Fibroblast of lung (primary cell): ENCODE results near the gene USP24. TPM values are rescaled to one million over a fixed set of nuclear protein-coding genes. Genes with fewer than 3 reads are reported as not detected.

Experiments used
- DNase-seq, 2 donors: peaks; one replicate each; pipeline versions ENCODE4 v3.0.0 to v3.0.0-alpha.2; 2010; ENCODE audit warnings: low read depth in 2 of 2
- H2AFZ ChIP-seq: 2 replicates; pipeline ENCODE4 v1.5.1; 2012; ENCODE audit warnings: low read length, control low read depth, inconsistent platforms
- H3K27ac ChIP-seq: 2 replicates; pipeline ENCODE4 v1.5.1; 2011; ENCODE audit warnings: low read length, control low read depth; ENCODE audit not compliant: insufficient read depth
- H3K27me3 ChIP-seq: 2 replicates; pipeline ENCODE4 v1.5.1; 2011; ENCODE audit warnings: mild to moderate bottlenecking, low read length; ENCODE audit not compliant: control insufficient read depth, insufficient read depth
- H3K36me3 ChIP-seq: 2 replicates; pipeline ENCODE4 v1.5.1; 2011; ENCODE audit warnings: low read length; ENCODE audit not compliant: control insufficient read depth, insufficient read depth
- H3K4me1 ChIP-seq: 2 replicates; pipeline ENCODE4 v1.5.1; 2011; ENCODE audit warnings: low read length; ENCODE audit not compliant: control insufficient read depth, insufficient read depth; ENCODE audit errors: extremely low read depth
- H3K4me2 ChIP-seq: 2 replicates; pipeline ENCODE4 v1.5.1; 2011; ENCODE audit warnings: low read length, control low read depth; ENCODE audit not compliant: insufficient read depth; ENCODE audit errors: extremely low read depth
- H3K4me3 ChIP-seq, 4 experiments: fragments of 200-600 bp in 1 of 4; sonication (generic) in 1 of 4; replicated peaks in 1 of 4; 2 replicates each; pipeline ENCODE4 v1.5.1; 2011 to 2016; ENCODE audit warnings: low read length in 4 of 4, low read depth in 3 of 4, mild to moderate bottlenecking in 3 of 4, control low read depth in 2 of 4, inconsistent platforms in 1 of 4, mixed read lengths in 1 of 4; ENCODE audit not compliant: insufficient read depth in 1 of 4; ENCODE audit errors: control extremely low read depth in 1 of 4
- H3K79me2 ChIP-seq: 2 replicates; pipeline ENCODE4 v1.5.1; 2012; ENCODE audit warnings: mild to moderate bottlenecking, low read length, inconsistent platforms; ENCODE audit not compliant: control insufficient read depth, insufficient read depth
- H3K9ac ChIP-seq: 2 replicates; pipeline ENCODE4 v1.5.1; 2011; ENCODE audit warnings: mild to moderate bottlenecking, low read length, control low read depth; ENCODE audit not compliant: insufficient read depth
- H3K9me3 ChIP-seq: 2 replicates; pipeline ENCODE4 v1.5.1; 2012; ENCODE audit warnings: low read depth, low read length; ENCODE audit not compliant: control insufficient read depth, insufficient read depth
- H4K20me1 ChIP-seq: 2 replicates; pipeline ENCODE4 v1.5.1; 2011; ENCODE audit warnings: low read length; ENCODE audit not compliant: control insufficient read depth, insufficient read depth; ENCODE audit errors: extremely low read depth
- EZH2 ChIP-seq: IDR thresholded peaks from 2 replicates; pipeline ENCODE4 v1.5.1; 2012; ENCODE audit warnings: low read length, control low read depth, mild to moderate bottlenecking; ENCODE audit errors: missing control alignments
- polyA plus RNA-seq, 2 donors: library from polyadenylated mRNA; depleted of rRNA in 1 of 2; stranded (reverse) in 1 of 2; unstranded in 1 of 2; fragments of >200 nt; gene quantifications; 2 replicates each; pipeline ENCODE4 v1.2.1, GENCODE V29; 2011 to 2012; ENCODE audit warnings: missing spikeins in 1 of 2
- total RNA-seq: library from RNA; depleted of rRNA; stranded (reverse); fragments of >200 nt; gene quantifications from 2 replicates; pipeline ENCODE4 v1.2.1, GENCODE V29; 2014
- TF ChIP-seq, protein P1 (sequence below), 2 donors: IDR thresholded peaks in 1 of 2; conservative IDR thresholded peaks in 1 of 2; 1 replicate in 1 of 2; 2 replicates in 1 of 2; pipeline ENCODE4 v1.5.1; 2011 to 2012; ENCODE audit warnings: low read length in 2 of 2, control low read depth in 1 of 2, inconsistent platforms in 1 of 2, low read depth in 1 of 2, mild to moderate bottlenecking in 1 of 2

The USP24 gene
- total and polyA plus RNA-seq, 2 donors (not counting 1 experiment from before 2014, with no cell fraction given) = 16.4 to 63.9 TPM

DNA sequence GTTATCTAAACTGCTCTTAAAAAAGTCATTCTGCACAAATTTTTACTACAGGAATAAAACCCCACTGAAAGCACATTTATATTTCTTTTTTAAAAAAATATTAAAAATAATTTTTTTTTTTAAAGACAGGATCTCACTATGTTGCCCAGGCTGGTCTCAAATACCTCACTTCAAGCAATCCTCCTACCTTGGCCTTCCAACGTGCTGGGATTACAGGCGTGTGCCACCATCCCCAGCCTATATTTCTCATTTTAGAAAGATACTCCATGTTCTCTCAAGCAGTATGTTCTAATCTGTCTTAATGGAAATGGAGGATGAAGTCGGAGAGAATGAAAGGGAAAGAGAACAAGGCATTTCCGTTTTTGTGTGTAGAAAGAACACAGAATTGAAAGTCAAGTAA is 17.1 kb downstream of the USP24 start:
- H4K20me1 ChIP-seq = no peaks in the 10 kb centered on the region

DNA sequence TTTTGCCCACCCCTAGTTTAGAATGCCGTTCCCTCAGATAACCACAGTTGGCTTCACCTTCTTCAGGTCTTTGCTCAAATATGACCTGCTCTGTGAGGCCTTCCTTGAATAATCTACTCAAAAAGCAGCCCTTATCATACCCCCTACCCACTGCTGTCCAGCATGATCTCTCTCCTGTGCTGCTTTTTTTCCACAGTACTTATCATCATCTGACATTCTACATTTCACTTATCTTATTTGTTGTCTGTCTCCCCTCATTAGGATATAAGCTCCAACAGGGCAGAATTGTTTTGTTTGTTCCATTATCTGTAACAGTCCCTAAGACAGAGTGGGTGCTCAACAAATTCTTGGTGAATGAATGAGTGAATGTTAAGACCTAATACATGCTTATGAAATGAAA is 18.1 kb downstream of the USP24 start:
- H3K27ac ChIP-seq = no peak overlapping the region
- no peak for TF ChIP-seq EZH2
- TF ChIP-seq, protein P1, sequence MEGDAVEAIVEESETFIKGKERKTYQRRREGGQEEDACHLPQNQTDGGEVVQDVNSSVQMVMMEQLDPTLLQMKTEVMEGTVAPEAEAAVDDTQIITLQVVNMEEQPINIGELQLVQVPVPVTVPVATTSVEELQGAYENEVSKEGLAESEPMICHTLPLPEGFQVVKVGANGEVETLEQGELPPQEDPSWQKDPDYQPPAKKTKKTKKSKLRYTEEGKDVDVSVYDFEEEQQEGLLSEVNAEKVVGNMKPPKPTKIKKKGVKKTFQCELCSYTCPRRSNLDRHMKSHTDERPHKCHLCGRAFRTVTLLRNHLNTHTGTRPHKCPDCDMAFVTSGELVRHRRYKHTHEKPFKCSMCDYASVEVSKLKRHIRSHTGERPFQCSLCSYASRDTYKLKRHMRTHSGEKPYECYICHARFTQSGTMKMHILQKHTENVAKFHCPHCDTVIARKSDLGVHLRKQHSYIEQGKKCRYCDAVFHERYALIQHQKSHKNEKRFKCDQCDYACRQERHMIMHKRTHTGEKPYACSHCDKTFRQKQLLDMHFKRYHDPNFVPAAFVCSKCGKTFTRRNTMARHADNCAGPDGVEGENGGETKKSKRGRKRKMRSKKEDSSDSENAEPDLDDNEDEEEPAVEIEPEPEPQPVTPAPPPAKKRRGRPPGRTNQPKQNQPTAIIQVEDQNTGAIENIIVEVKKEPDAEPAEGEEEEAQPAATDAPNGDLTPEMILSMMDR (conservative IDR thresholded peaks at IDR 0.05 in 1 of 2, IDR thresholded peaks at IDR 0.05 in 1 of 2; ENCODE audit: low read depth in 1 of 2, low read length in 2 of 2) = no peak
- H3K9me3 ChIP-seq = no peaks in the 10 kb centered on the region
- no peaks in the 10 kb centered on the region for H4K20me1 ChIP-seq
- no peak overlapping the region for H2AFZ ChIP-seq
- no peaks in the 10 kb centered on the region for H3K36me3 ChIP-seq
- no peak overlapping the region for H3K9ac ChIP-seq
- H3K4me2 ChIP-seq = no peak overlapping the region
- no peak for DNase-seq
- peaks cover 46% of the 10 kb centered on the region for H3K79me2 ChIP-seq
- peaks cover 7% of the 10 kb centered on the region for H3K4me1 ChIP-seq
- no peaks in the 10 kb centered on the region for H3K27me3 ChIP-seq
- no peak overlapping the region for H3K4me3 ChIP-seq

More for the DNA sequence above, 17.1 kb downstream of the USP24 start:
- no peak for TF ChIP-seq EZH2
- TF ChIP-seq, protein P1 (conservative IDR thresholded peaks at IDR 0.05 in 1 of 2, IDR thresholded peaks at IDR 0.05 in 1 of 2; ENCODE audit: low read depth in 1 of 2, low read length in 2 of 2) = no peak
- H3K4me3 ChIP-seq = no peak overlapping the region
- H3K27me3 ChIP-seq = no peaks in the 10 kb centered on the region
- no peak overlapping the region for H3K4me2 ChIP-seq
- H3K36me3 ChIP-seq = no peaks in the 10 kb centered on the region
- no peak for DNase-seq
- peaks cover 7% of the 10 kb centered on the region for H3K4me1 ChIP-seq
- no peaks in the 10 kb centered on the region for H3K9me3 ChIP-seq
- no peak overlapping the region for H3K9ac ChIP-seq
- peaks cover 50% of the 10 kb centered on the region for H3K79me2 ChIP-seq
- H2AFZ ChIP-seq = no peak overlapping the region
- no peak overlapping the region for H3K27ac ChIP-seq

DNA sequence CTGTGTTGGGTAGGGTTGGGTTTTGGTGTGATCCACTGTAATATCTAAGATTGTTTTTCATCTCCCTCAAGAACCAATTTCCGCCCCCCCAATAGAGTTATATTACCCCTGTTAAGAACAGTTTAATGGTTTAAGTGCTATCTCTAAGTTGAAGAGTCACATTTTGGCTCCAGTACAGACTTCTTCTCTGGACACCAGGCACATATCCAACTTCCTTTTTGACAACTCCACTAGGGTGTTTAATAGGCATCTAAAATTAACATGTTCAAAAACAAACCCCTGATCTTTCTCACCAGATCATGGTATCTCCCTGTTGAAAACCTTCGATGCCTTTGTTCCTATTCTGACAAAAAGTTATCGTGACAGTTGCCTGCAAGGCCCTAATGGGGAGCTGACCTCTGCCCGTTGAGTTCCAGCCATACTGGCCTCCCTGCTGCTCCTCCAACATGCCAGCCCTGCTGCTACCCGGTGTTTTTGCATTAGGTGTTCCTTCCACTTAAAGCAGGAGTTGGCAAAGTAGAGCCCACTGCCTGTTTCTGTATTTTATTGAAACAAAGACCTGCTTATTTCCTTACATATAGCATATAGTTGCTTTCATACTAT is 18.6 kb downstream of the USP24 start:
- Histone ChIP-seq H3K4me2 (no peak overlapping the region), H3K36me3 (no peaks in the 10 kb centered on the region), H3K27ac (no peak overlapping the region), H3K9ac (no peak overlapping the region), H3K4me3 (no peak overlapping the region), H3K27me3 (no peaks in the 10 kb centered on the region), H3K4me1 (peaks cover 7% of the 10 kb centered on the region), H3K79me2 (peaks cover 47% of the 10 kb centered on the region), H2AFZ (no peak overlapping the region), H4K20me1 (no peaks in the 10 kb centered on the region), H3K9me3 (no peaks in the 10 kb centered on the region)
- peak in 1 of 2 donors; percentile 36 for DNase-seq
- TF ChIP-seq, protein P1 (conservative IDR thresholded peaks at IDR 0.05 in 1 of 2, IDR thresholded peaks at IDR 0.05 in 1 of 2; ENCODE audit: low read depth in 1 of 2, low read length in 2 of 2) = no peak
- TF ChIP-seq EZH2 = no peak
